Activated naive CD4-positive, alpha-beta T cell (primary cell): ENCODE measurements around the gene DUSP15.

Experiments used
- DNase-seq, 4 experiments: peaks; one replicate each; lab custom pipeline; 2025; lab: John Stamatoyannopoulos, UW

Gene DUSP15

DNA sequence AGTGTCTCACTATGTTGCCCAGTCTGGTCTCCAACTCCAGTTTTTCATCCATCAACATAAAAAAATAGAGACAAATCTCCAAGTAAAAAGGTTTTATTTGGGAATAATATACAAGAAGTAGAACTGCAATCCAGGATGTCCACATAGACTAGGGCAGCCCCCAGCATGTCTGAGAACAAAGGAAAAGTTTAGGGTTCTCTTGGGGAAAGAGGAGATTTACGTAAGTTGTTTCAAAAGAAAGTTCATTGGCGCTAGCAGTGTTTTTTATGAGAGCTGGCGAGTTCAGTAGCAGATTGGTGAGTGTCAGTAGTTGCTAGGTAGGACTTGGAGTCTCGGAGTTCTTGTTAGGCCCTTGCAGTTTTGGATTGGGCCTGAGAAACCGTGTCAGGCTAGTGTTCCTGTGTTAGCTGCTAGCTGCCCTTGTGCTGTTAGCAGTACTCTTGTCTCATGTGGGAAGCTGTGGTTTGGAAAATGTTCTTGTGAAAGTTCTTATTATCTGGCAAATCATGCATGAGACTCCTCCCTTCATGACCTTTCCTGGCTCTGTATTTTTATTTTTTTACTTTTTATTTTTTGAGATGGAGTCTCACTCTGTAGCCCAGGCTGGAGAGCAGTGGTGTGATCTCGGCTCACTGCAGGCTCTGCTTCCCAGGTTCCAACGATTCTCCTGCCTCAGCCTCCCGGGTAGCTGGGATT is 24.8 kb upstream of the DUSP15 start:
- no peak for DNase-seq

DNA sequence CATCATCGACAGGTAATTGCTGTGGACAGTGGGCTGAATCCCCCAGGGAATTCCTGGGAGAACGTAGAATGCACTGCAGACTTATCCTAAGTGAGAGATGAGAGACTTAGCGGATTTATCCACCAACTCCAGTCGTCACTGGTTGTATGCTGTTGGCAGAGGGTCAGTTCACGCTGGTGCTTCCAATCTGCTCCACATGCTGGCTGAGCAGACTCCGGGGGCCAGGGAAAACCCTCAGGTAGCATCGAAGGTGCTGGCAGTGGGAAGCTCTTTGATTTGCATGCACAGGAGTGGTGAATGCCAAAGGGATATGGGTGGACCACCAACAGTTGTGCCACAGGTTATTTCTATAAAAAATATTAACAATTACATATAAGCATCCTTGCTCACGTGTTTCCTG is 20.3 kb upstream of the DUSP15 start:
- no peak for DNase-seq

- no peak for DNase-seq
These were observed 13.5 kb upstream of the DUSP15 start for GRCh38 chr20:31883829-31884228.

DNA sequence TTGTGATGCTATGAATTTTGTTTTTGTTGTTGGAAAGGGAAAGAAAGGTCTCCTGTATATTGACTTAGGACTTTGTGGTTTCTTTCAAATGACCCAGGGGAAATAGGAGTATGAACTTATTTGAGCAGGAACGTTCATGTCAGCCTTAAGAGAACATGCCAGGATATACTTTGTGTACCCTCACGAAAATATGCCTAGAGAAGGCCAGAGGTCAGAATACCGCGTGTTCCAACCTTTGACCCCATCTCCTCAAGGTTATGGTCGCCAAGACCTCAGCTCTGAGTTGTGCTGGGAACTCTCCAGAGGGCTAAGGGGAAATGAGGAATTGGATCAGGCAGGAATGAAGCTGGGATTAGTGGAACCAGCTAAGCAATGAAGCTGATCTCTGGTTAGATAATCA is 11.6 kb upstream of the DUSP15 start:
- no peak for DNase-seq

DNA sequence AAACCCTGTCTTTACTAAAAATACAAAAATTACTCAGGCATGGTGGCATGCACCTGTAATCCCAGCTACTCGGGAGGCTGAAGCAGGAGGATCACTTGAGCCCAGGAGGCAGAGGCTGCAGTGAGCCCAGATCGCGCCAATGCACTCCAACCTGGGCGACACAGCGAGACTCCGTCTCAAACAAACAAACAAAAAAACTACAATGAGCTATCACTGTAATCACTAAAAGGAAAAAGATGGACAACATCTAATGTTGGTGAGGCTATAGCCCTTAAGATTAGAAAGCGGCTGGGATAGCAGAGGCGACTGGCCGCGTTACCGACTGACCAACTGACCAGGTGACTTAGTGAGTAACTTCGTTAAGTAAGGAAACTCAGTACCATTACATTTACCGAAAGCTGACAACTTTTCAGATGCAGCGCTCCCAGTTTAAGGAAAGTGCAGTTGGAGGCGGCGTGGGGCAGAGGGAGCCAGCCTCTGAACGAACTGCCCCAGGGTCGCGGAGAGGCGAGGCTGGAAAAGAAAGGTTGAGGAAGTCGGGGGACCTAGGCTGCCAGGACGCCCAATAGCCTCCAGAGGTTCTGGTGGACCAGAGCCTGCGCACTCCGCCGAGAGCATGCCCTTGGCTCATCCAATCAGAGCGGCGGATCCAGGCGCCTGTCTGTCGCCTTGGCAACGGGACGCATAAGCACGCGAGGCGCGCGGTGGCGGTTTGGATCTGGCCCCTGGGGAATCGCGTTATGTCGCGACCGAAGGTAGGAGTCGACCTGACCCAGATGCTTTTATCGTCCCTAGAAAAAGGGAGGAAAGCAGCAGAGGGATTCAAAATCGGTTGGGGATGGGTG is 9.0 kb upstream of the DUSP15 start:
- peak; percentile 53 to 63 (median 54) for DNase-seq

GRCh38 chr20:31877684-31878083 is 7.4 kb upstream of the DUSP15 start:
- no peak for DNase-seq

- no peak for DNase-seq
These were observed 5.3 kb upstream of the DUSP15 start for GRCh38 chr20:31875671-31876070.

DNA sequence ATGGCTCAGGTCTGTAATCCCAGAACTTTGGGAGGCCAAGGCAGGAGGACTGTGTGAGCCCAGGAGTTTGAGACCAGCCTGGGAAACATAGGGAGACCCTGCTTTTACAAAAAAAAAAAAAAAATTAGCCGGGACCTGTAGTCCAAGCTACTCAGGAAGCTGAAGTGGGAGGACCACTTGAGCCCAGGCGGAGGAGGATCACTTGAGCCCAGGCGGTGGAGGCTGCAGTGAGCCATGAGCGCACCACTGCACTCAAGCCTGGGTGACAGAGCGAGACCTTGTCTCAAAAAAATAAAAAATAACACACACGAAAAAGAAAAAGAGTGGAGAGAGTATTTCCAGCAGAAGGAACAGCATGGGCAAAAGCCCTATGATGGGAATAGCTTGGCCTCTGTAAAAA is 2.1 kb upstream of the DUSP15 start:
- DNase-seq = no peak

- DNase-seq = no peak
These were observed 1.3 kb upstream of the DUSP15 start for GRCh38 chr20:31871618-31871954.

- no peak for DNase-seq
These were observed 645 bp upstream of the DUSP15 start for GRCh38 chr20:31870726-31871617.

DNA sequence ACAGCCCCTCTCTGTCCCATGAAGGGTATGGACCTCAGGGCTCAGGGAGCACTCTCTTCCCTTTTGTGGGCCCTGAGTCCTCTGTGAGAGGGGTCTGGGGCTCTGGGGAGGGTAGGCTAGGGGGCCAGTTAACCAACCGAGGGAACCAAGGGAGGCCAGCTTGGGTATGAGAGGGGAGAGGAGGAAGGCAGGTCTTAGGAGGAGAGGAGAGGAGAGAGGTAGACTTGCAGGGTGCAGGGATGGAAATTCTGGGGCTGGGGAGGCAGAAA is 720 bp downstream of the DUSP15 start:
- no peak for DNase-seq

GRCh38 chr20:31868853-31869672 is 1.3 kb downstream of the DUSP15 start:
- DNase-seq = no peak

DNA sequence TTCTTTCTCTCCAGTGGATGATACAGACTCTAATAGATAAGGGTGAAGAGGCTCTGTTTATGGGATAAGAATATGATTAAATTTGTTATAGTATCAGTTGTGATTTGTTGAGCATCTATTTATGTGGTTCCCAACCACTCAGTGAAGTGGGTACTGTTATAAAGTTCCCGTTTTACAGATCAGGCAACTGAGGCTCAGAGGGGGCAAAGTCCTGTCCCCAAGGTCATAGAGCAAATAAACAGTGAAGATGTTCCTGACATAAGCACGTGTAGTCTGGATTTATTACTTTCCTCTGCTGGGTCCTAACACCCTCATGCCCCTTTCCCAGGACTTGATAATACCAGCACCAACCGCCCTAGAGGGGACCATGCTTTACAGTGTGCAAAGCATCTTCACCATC is 4.1 kb downstream of the DUSP15 start:
- DNase-seq = no peak

GRCh38 chr20:31864521-31865400 is 5.6 kb downstream of the DUSP15 start:
- no peak for DNase-seq

DNA sequence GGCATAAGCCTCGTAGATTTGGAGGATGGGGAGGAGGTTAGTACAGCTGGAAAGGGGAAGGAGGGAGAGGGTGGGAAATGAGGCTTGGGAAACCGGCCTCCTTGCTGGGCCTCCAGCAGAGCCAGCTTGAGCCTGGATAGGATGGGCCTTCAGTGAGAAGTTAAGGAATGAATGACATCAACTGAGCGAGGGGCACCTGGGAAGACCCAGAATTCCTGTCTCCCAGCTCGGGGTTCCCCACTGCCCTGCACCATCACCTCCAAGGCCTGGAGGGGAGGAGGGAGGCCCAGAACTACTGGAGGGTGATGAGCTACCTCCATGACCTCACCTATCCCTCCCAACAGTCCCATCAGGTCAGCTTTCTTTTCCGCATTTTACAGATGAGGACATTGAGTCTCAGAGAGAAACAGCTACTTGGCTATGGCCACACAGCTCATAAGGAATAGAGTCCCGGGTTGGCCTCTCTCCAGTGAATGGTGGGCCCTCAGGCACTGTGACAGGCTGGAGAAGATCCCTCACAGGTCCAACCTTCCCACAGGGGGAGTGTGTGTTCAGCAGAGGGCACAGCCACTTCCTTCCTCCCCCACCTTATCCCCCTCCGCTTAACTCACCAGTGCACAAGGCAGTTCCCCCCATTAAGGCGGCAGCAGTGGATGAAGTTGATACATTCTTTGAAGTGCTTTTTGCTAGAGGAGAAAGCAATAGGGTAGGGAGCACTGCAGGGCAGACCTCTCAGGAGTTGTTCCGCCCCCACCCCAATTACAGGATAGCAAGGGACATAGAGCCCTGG is 6.8 kb downstream of the DUSP15 start:
- no peak for DNase-seq

- no peak for DNase-seq
These were observed 7.8 kb downstream of the DUSP15 start for GRCh38 chr20:31862506-31862905.

DNA sequence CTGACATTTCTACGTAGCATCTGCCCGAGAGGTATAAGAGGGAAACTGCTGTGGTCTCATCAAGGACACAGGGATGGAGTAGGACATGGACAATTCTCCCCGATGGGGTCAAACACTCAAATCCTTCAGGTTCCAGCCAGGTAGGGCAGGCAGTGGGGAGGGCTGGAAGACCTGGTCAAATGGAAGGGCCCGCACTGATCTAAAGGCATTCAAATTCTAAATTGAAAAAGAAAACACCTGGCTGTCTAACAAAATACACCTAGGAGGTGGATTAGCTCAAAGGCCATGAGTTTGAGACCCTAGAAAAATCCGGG is 8.2 kb downstream of the DUSP15 start:
- no peak for DNase-seq

GRCh38 chr20:31861385-31862156 is 8.8 kb downstream of the DUSP15 start:
- DNase-seq = peak in 3 of 4 experiments; percentile 22 to 57 (median 29)

GRCh38 chr20:31861135-31861384 is 9.3 kb downstream of the DUSP15 start:
- DNase-seq = no peak
